BJ (cell line): ENCODE data around the gene ZFYVE28. TPM values are rescaled to one million over a fixed set of nuclear protein-coding genes. Genes with fewer than 3 reads are reported as not detected.

Source experiments
- CTCF ChIA-PET: fragments of 350-600 bp; formaldehyde crosslinking; extraction: SDS; loops from one replicate; lab custom pipeline; 2021; ENCODE audit warnings: antibody characterized with exemption, inconsistent platforms; lab: Yijun Ruan, JAX
- POLR2A ChIA-PET: fragments of 300-600 bp; sonication (Branson Sonifier 250); formaldehyde crosslinking; extraction: SDS; loops from one replicate; lab custom pipeline; 2021; ENCODE audit warnings: antibody characterized with exemption; lab: Charles Lee
- DNase-seq: peaks from one replicate; pipeline ENCODE4 v3.0.0-alpha.2; 2011; ENCODE audit warnings: low read depth
- H3K27me3 ChIP-seq: 2 replicates; pipeline ENCODE4 v1.6.0; 2011; ENCODE audit warnings: low read length; ENCODE audit not compliant: control insufficient read depth, insufficient read depth
- H3K36me3 ChIP-seq: 2 replicates; pipeline ENCODE4 v1.5.1; 2011; ENCODE audit warnings: low read length; ENCODE audit not compliant: control insufficient read depth, insufficient read depth
- H3K4me3 ChIP-seq: 2 replicates; pipeline ENCODE4 v1.5.1; 2011; ENCODE audit warnings: low read depth, mild to moderate bottlenecking, control low read depth, low read length
- CTCF ChIP-seq: IDR thresholded peaks from 2 replicates; pipeline ENCODE4 v1.5.1; 2011; ENCODE audit warnings: low read depth, mild to moderate bottlenecking, control low read depth, inconsistent platforms, low read length, moderate library complexity; ENCODE audit not compliant: insufficient read depth
- polyA plus RNA-seq: library from polyadenylated mRNA; depleted of rRNA; stranded (reverse); fragments of >200 nt; gene quantifications from 2 replicates; pipeline ENCODE4 v1.2.3, GENCODE V29; 2011

Gene ZFYVE28
- polyA plus RNA-seq, 1 experiment = 4.4 TPM

GRCh38 chr4:2306773-2307410, 111.6 kb downstream of the ZFYVE28 start:
- TF ChIP-seq CTCF = no peak
- POLR2A ChIA-PET = no interaction called here
- CTCF ChIA-PET = no interaction called here
- H3K4me3 ChIP-seq = no peak overlapping the region
- H3K36me3 ChIP-seq = no peaks in the 10 kb centered on the region
- no peaks in the 10 kb centered on the region for H3K27me3 ChIP-seq
- DNase-seq = no peak

- TF ChIP-seq CTCF = no peak
- Histone ChIP-seq H3K36me3 (no peaks in the 10 kb centered on the region), H3K27me3 (no peaks in the 10 kb centered on the region), H3K4me3 (no peak overlapping the region)
- DNase-seq = no peak
- ChIA-PET CTCF (interaction anchor here (1.2 kb wide), 1 partner anchor 137 kb away, joined by 3 read pairs; no protein-coding TSS in a partner anchor), POLR2A (no interaction called here)
Measured at GRCh38 chr4:2305766-2306501, 112.5 kb downstream of the ZFYVE28 start.

- DNase-seq = no peak
- POLR2A ChIA-PET = no interaction called here
- no peak for TF ChIP-seq CTCF
- Histone ChIP-seq H3K27me3 (no peaks in the 10 kb centered on the region), H3K4me3 (no peak overlapping the region), H3K36me3 (no peaks in the 10 kb centered on the region)
- CTCF ChIA-PET = interaction anchor here (1.2 kb wide), 1 partner anchor 138 kb away, joined by 3 read pairs; no protein-coding TSS in a partner anchor
Measured at GRCh38 chr4:2304877-2305561, 113.4 kb downstream of the ZFYVE28 start.

GRCh38 chr4:2304321-2304876, 114.0 kb downstream of the ZFYVE28 start:
- POLR2A ChIA-PET = no interaction called here
- no peak for DNase-seq
- TF ChIP-seq CTCF = no peak
- Histone ChIP-seq H3K36me3 (no peaks in the 10 kb centered on the region), H3K4me3 (no peak overlapping the region), H3K27me3 (no peaks in the 10 kb centered on the region)
- CTCF ChIA-PET = interaction anchor here (1.2 kb wide), 1 partner anchor 138 kb away, joined by 3 read pairs; no protein-coding TSS in a partner anchor

- CTCF ChIA-PET = no interaction called here
- no peak for TF ChIP-seq CTCF
- peaks cover 2% of the 10 kb centered on the region for H3K27me3 ChIP-seq
- no peak overlapping the region for H3K4me3 ChIP-seq
- no peaks in the 10 kb centered on the region for H3K36me3 ChIP-seq
- no peak for DNase-seq
- POLR2A ChIA-PET = no interaction called here
Measured at GRCh38 chr4:2303686-2304320, 114.6 kb downstream of the ZFYVE28 start.
